ENCODE data around the gene DRAXIN.

DNA sequence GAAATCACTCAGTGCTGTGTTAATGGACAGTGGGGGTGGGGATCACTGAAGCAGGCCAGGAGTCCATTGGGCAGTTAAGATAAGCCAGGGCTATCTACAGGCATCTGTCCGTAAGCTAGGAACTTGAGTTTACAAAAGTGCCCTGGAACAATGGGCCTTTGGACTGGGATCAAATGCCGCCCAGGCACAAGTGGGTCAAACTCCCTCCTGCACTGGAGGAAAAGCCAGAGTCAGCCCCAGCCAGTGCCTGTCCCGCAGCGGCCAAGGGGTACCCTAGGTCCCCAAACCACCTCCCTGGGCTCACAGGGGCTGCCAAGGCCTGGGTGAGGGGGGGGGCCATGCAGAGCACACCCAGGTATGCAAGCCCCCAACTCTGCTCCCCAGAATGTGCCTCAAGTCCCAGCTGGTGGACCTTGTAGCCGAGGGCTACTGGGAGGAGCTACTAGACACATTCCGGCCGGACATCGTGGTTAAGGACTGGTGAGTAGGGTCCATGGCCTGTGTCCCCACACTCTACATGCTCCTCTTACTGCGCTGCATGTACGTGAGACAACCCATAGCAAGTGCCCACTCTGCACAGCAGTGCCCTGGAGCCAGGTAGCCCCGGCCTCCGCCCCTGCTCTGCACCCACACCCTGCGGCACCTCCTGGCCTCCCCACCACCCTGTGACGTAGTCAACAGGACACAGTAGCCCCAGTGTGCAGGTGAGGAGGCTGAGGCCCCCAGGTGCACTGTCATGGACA is 19.8 kb upstream of the DRAXIN start:
- TF ChIP-seq POLR2A (IDR thresholded peaks at IDR 0.05; ENCODE audit: low read depth) (no peak), EP300 (IDR thresholded peaks at IDR 0.05) (no peak), POLR2AphosphoS5 (IDR thresholded peaks at IDR 0.05) (no peak)
- TF ChIP-seq, protein P1, sequence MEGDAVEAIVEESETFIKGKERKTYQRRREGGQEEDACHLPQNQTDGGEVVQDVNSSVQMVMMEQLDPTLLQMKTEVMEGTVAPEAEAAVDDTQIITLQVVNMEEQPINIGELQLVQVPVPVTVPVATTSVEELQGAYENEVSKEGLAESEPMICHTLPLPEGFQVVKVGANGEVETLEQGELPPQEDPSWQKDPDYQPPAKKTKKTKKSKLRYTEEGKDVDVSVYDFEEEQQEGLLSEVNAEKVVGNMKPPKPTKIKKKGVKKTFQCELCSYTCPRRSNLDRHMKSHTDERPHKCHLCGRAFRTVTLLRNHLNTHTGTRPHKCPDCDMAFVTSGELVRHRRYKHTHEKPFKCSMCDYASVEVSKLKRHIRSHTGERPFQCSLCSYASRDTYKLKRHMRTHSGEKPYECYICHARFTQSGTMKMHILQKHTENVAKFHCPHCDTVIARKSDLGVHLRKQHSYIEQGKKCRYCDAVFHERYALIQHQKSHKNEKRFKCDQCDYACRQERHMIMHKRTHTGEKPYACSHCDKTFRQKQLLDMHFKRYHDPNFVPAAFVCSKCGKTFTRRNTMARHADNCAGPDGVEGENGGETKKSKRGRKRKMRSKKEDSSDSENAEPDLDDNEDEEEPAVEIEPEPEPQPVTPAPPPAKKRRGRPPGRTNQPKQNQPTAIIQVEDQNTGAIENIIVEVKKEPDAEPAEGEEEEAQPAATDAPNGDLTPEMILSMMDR (IDR thresholded peaks at IDR 0.05), result no peak
